Loucy (cell line): ENCODE results near the gene MMAB.

Source experiments
- H2AFZ ChIP-seq: fragments of 200-600 bp; sonication (generic); 2 replicates; pipeline ENCODE4 v1.6.0; 2016; ENCODE audit warnings: antibody characterized with exemption, mild to moderate bottlenecking, low read length, moderate library complexity
- H3F3A ChIP-seq: fragments of 200-600 bp; 2 replicates; pipeline ENCODE4 v1.6.0; 2016; ENCODE audit warnings: antibody characterized with exemption, low read depth, mild to moderate bottlenecking
- H3K27me3 ChIP-seq: fragments of 200-600 bp; sonication (generic); 2 replicates; pipeline ENCODE4 v1.6.1; 2014; ENCODE audit warnings: low read length, mild to moderate bottlenecking; ENCODE audit not compliant: insufficient read depth, poor library complexity, severe bottlenecking
- H3K36me3 ChIP-seq: fragments of 200-600 bp; sonication (generic); 2 replicates; pipeline ENCODE4 v1.6.1; 2016; ENCODE audit warnings: low read length; ENCODE audit not compliant: insufficient read depth
- H3K4me1 ChIP-seq: fragments of 200-600 bp; sonication (generic); 2 replicates; pipeline ENCODE4 v1.5.1; 2014; ENCODE audit warnings: low read length, mild to moderate bottlenecking; ENCODE audit not compliant: insufficient read depth, poor library complexity, severe bottlenecking
- H3K4me2 ChIP-seq: fragments of 200-600 bp; sonication (generic); 2 replicates; pipeline ENCODE4 v1.6.0; 2014; ENCODE audit warnings: antibody characterized with exemption, low read length, low read depth, mild to moderate bottlenecking; ENCODE audit not compliant: poor library complexity, severe bottlenecking
- H3K4me3 ChIP-seq: fragments of 200-600 bp; sonication (generic); 2 replicates; pipeline ENCODE4 v1.5.1; 2014; ENCODE audit warnings: low read length, mild to moderate bottlenecking, mixed read lengths; ENCODE audit not compliant: poor library complexity, severe bottlenecking
- H3K79me2 ChIP-seq: fragments of 200-600 bp; sonication (generic); 2 replicates; pipeline ENCODE4 v1.6.1; 2014; ENCODE audit warnings: low read length; ENCODE audit not compliant: insufficient read depth
- H3K9ac ChIP-seq: fragments of 200-600 bp; sonication (generic); 2 replicates; pipeline ENCODE4 v1.6.0; 2014; ENCODE audit warnings: mild to moderate bottlenecking, low read depth, low read length, moderate library complexity; ENCODE audit not compliant: poor library complexity, severe bottlenecking
- H3K9me2 ChIP-seq: fragments of 200-600 bp; sonication (generic); replicated peaks from 2 replicates; pipeline ENCODE4 v1.6.1; 2016; ENCODE audit warnings: low read depth, low read length, mixed read lengths
- H3K9me3 ChIP-seq: fragments of 200-600 bp; sonication (generic); 2 replicates; pipeline ENCODE4 v1.6.1; 2014; ENCODE audit warnings: mild to moderate bottlenecking, antibody characterized with exemption, low read length, low read depth; ENCODE audit not compliant: insufficient read depth
- H4K20me1 ChIP-seq: fragments of 200-600 bp; sonication (generic); 2 replicates; pipeline ENCODE4 v1.6.0; 2014; ENCODE audit warnings: antibody characterized with exemption, low read length, mild to moderate bottlenecking; ENCODE audit not compliant: insufficient read depth, poor library complexity, severe bottlenecking
- EZH2phosphoT487 ChIP-seq: fragments of 200-600 bp; IDR thresholded peaks from 2 replicates; pipeline ENCODE4 v1.6.1; 2018; ENCODE audit warnings: antibody characterized with exemption, mild to moderate bottlenecking, moderate library complexity, borderline replicate concordance
- TF ChIP-seq, protein P1 (sequence below): fragments of 200-600 bp; sonication (generic); conservative IDR thresholded peaks from 2 replicates; pipeline ENCODE4 v1.5.1; 2014; ENCODE audit warnings: mild to moderate bottlenecking, antibody characterized with exemption, low read length

The MMAB gene

DNA sequence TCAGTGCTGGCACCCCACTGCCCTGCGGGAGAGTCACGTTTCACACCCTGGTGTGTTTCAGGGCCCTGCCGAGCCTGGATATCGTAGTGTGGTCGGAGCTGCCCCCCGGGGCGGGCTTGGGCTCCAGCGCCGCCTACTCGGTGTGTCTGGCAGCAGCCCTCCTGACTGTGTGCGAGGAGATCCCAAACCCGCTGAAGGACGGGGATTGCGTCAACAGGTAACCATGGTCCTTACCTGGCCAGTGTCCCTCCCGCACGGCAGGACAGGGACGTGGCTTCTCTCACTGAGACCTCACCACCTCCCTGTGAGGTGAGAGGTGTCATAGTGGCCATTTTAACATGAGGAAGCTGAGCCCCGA is 8.0 kb upstream of the MMAB start:
- H3K36me3 ChIP-seq = peaks cover 46% of the 10 kb centered on the region; the same call in 1 of the 2 replicates

DNA sequence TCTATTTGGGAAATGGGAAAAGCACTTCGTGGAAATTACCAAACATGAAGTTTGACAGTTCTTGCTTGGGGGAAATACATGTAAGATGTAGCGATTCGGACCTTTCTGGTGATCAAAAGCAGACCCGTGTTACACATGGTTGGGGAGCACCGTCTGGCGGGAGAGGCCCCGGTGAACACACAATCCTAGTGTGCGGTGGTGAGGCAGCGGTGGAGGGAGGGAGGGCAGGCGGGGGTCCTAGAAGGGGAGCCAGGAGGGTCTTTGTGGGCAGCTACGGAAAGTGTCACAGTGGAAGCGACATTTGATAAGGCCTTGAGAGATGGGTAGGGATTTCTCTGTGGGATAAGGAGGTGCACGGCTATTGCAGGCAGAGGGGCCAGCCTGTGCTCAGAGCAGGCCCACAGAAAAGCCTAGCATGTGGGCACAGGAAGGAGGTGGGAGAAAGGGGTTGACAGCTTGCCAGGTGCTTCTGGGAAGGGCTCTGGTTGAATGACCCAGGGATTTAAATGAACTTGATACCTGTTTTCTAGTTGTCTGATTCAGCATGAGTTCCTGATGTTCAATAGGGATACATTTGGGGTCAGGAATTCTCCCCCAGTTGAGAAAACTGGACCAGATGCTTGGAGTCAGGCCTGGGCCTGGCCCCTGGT is 7.5 kb upstream of the MMAB start:
- H3K9me2 ChIP-seq = no peaks in the 10 kb centered on the region
- H3K36me3 ChIP-seq = peaks cover 46% of the 10 kb centered on the region; the same call in 1 of the 2 replicates
- no peaks in the 10 kb centered on the region for H4K20me1 ChIP-seq
- H3K9me3 ChIP-seq = no peaks in the 10 kb centered on the region
- H3F3A ChIP-seq = no peaks in the 10 kb centered on the region
- H3K27me3 ChIP-seq = no peaks in the 10 kb centered on the region
- peaks cover 2% of the 10 kb centered on the region for H3K4me1 ChIP-seq
- H2AFZ ChIP-seq = no peak overlapping the region
- H3K9ac ChIP-seq = no peak overlapping the region
- H3K79me2 ChIP-seq = peaks cover 2% of the 10 kb centered on the region; the same call in 1 of the 2 replicates
- TF ChIP-seq, protein P1, sequence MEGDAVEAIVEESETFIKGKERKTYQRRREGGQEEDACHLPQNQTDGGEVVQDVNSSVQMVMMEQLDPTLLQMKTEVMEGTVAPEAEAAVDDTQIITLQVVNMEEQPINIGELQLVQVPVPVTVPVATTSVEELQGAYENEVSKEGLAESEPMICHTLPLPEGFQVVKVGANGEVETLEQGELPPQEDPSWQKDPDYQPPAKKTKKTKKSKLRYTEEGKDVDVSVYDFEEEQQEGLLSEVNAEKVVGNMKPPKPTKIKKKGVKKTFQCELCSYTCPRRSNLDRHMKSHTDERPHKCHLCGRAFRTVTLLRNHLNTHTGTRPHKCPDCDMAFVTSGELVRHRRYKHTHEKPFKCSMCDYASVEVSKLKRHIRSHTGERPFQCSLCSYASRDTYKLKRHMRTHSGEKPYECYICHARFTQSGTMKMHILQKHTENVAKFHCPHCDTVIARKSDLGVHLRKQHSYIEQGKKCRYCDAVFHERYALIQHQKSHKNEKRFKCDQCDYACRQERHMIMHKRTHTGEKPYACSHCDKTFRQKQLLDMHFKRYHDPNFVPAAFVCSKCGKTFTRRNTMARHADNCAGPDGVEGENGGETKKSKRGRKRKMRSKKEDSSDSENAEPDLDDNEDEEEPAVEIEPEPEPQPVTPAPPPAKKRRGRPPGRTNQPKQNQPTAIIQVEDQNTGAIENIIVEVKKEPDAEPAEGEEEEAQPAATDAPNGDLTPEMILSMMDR = no peak
- no peak for TF ChIP-seq EZH2phosphoT487
- no peak overlapping the region for H3K4me2 ChIP-seq
- no peak overlapping the region for H3K4me3 ChIP-seq

More for the DNA sequence above, 8.0 kb upstream of the MMAB start:
- H4K20me1 ChIP-seq = no peaks in the 10 kb centered on the region
- TF ChIP-seq EZH2phosphoT487 = no peak
- TF ChIP-seq, protein P1 = no peak
- H3K27me3 ChIP-seq = no peaks in the 10 kb centered on the region
- H3K4me3 ChIP-seq = no peak overlapping the region
- no peaks in the 10 kb centered on the region for H3K9me2 ChIP-seq
- H3F3A ChIP-seq = no peaks in the 10 kb centered on the region
- H3K4me1 ChIP-seq = no peaks in the 10 kb centered on the region
- H3K4me2 ChIP-seq = no peak overlapping the region
- no peaks in the 10 kb centered on the region; the same call in 1 of the 2 replicates for H3K79me2 ChIP-seq
- no peaks in the 10 kb centered on the region for H3K9me3 ChIP-seq
- no peak overlapping the region for H3K9ac ChIP-seq
- H2AFZ ChIP-seq = no peak overlapping the region

DNA sequence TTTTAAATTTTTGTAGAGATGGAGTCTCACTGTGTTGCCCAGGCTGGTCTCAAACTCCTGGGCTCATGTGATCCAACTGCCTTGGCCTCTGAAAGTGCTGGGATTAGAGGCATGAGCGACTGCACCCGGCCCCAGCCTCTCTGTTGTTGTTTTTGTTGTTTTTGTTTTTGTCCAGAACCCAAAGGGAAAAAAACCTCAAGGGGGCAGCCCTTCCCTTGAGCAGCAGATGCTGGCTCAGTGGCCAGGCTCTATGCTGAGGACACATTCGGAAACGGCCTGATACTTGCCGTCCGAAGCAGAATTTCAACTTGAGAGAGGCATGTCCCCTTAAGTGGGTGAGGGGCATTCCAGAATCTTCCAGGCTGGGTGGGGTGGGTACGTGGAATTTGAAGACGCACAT is 7.0 kb upstream of the MMAB start:
- H3K9ac ChIP-seq = no peak overlapping the region
- H3K9me2 ChIP-seq = no peaks in the 10 kb centered on the region

More for the DNA sequence above, 7.0 kb upstream of the MMAB start:
- Histone ChIP-seq H3K9me3 (no peaks in the 10 kb centered on the region), H3K4me1 (peaks cover 8% of the 10 kb centered on the region), H3K4me2 (no peak overlapping the region), H3K36me3 (peaks cover 46% of the 10 kb centered on the region; the same call in 1 of the 2 replicates), H4K20me1 (no peaks in the 10 kb centered on the region), H3K4me3 (no peak overlapping the region), H3K79me2 (peaks cover 7% of the 10 kb centered on the region; the same call in 1 of the 2 replicates), H2AFZ (no peak overlapping the region), H3F3A (no peaks in the 10 kb centered on the region), H3K27me3 (no peaks in the 10 kb centered on the region)
- TF ChIP-seq, protein P1 = no peak
- no peak for TF ChIP-seq EZH2phosphoT487
